Right lobe of liver (tissue), 6 donors: Measurements from ENCODE around the gene JMY. TPM values are rescaled to one million over a fixed set of nuclear protein-coding genes. Genes with fewer than 3 reads are reported as not detected.
A peak's percentile ranks its signal among the peaks of the same experiment; 100 is the strongest.

Experiments used
- ATAC-seq, 4 donors: fragments of 200-7000 bp; cut with Tn5 transposase; one replicate each; pipeline ENCODE4 v1.9.1; 2020; ENCODE audit warnings: mild to moderate bottlenecking in 4 of 4, moderate library complexity in 4 of 4
- DNase-seq, 3 donors: peaks; one replicate each; pipeline ENCODE4 v3.0.0-alpha.2; 2020
- H3K27ac ChIP-seq, 3 donors: fragments of 200-600 bp; one replicate each; pipeline ENCODE4 v1.8.0; 2022
- H3K27me3 ChIP-seq, 2 donors: fragments of 200-600 bp; one replicate each; pipeline ENCODE4 v1.8.0; 2022
- H3K36me3 ChIP-seq, 4 donors: fragments of 200-600 bp; sonication (generic) in 1 of 4; one replicate each; pipeline versions ENCODE4 v1.5.1 to v1.8.0; 2017 to 2022; ENCODE audit warnings: control low read depth in 1 of 4
- H3K4me1 ChIP-seq, 4 donors: fragments of 200-600 bp; sonication (generic) in 1 of 4; one replicate each; pipeline versions ENCODE4 v1.5.1 to v1.8.0; 2017 to 2022; ENCODE audit warnings: control low read depth in 1 of 4
- H3K4me3 ChIP-seq, 3 donors: fragments of 200-600 bp; one replicate each; pipeline ENCODE4 v1.8.0; 2022
- H3K9me3 ChIP-seq, 4 donors: fragments of 200-600 bp; sonication (generic) in 1 of 4; one replicate each; pipeline versions ENCODE4 v1.5.1 to v1.8.0; 2017 to 2022; ENCODE audit warnings: control low read depth in 1 of 4
- POLR2A ChIP-seq: fragments of 450-650 bp; IDR thresholded peaks from one replicate; pipeline ENCODE4 v1.6.1; 2017; ENCODE audit warnings: antibody characterized with exemption, mild to moderate bottlenecking
- WGBS: methylation state at CpG from one replicate; pipeline ENCODE4 v1.1.6; 2018; ENCODE audit warnings: low coverage, low lambda C conversion rate; ENCODE audit not compliant: insufficient coverage; ENCODE audit errors: missing lambda C conversion rate; 5-methylcytosine and 5-hydroxymethylcytosine counted together
- intact Hi-C, 2 donors: fragments of 100-400 bp; cut with DNase I; formaldehyde crosslinking; loops; one replicate each; pipeline versions ENCODE4 v1.11.2 to v1.14.1; 2022
- total RNA-seq, 6 experiments: library from RNA; depleted of rRNA in 2 of 6; stranded (reverse); fragments of >200 nt in 2 of 6; fragmentation: NEBNext Ultra II Directional in 3 of 6; extraction: Animal tissue kit (Norgen Biotek cat#: 25700) in 3 of 6; gene quantifications; one replicate each; pipeline versions ENCODE4 v1.1.0 to v1.2.4, GENCODE V29; 2016 to 2023
- TF ChIP-seq, protein P1 (sequence below), 4 donors: fragments of 200-600 bp in 3 of 4; fragments of 450-650 bp in 1 of 4; IDR thresholded peaks; one replicate each; pipeline versions ENCODE4 v1.5.1 to v1.8.0; 2016 to 2022; ENCODE audit warnings: antibody characterized with exemption in 4 of 4, mild to moderate bottlenecking in 2 of 4
- donor health status: DM: no; HTN: yes; CAD: no.
- donor health status: DM: no; HTN: no; CAD: no.
- donor health status: DM: no; HTN: no; CAD: no.
- donor health status: DM: no; HTN: yes; CAD: no.
- donor health status: DM: no; HTN: yes; CAD: no.

JMY gene
- total RNA-seq, 6 experiments from 2014 or later: 3.6 to 8.3 (median 6.8) TPM

DNA sequence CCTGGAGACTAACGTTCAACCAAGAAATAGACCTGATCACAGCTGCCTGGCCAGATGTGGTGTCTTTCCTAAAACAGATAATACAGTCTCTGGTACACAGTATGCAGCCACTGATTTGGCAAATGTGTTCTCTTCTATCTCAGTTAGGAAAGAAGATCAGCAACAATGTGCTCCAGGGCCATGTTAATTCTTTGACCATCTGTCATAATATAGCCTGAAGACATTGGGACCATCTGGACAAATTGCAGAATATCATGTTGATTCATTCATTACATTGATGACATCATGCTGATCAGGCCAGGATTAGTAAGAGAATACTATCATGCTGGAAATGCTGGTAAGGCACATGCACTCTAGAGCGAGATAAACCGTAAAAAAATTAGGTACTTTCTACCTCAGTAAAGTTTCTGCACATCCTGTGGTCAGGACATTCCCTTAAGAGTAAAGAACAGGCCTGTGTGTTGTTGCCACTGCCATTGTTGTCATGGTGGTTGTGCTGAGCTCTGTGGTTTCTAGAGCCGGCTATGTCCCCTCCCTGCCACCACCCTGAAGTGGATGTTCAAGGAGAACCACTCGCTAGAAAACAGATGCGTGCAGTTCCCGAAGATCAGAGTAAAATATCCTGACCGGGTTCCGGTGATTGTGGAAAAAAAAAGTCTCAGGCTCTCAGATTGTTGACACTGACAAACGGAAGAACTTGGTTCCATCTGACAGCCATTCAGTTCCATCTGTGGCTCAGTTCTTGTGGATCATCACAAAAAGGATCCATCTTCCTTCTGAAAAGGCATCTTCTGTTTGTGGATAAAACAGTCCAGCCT lies 6.4 kb upstream of the JMY start:
- no peaks in the 10 kb centered on the region for H3K36me3 ChIP-seq
- H3K27ac ChIP-seq: no peak overlapping the region
- WGBS: 88% methylated on average over 3 of the region's 10 CpGs
- no peak for ATAC-seq
- TF ChIP-seq, protein P1, sequence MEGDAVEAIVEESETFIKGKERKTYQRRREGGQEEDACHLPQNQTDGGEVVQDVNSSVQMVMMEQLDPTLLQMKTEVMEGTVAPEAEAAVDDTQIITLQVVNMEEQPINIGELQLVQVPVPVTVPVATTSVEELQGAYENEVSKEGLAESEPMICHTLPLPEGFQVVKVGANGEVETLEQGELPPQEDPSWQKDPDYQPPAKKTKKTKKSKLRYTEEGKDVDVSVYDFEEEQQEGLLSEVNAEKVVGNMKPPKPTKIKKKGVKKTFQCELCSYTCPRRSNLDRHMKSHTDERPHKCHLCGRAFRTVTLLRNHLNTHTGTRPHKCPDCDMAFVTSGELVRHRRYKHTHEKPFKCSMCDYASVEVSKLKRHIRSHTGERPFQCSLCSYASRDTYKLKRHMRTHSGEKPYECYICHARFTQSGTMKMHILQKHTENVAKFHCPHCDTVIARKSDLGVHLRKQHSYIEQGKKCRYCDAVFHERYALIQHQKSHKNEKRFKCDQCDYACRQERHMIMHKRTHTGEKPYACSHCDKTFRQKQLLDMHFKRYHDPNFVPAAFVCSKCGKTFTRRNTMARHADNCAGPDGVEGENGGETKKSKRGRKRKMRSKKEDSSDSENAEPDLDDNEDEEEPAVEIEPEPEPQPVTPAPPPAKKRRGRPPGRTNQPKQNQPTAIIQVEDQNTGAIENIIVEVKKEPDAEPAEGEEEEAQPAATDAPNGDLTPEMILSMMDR (IDR thresholded peaks at IDR 0.05): no peak
- no peak for TF ChIP-seq POLR2A
- H3K4me1 ChIP-seq: peaks cover 0 to 7% (median 0%) of the 10 kb centered on the region in 4 donors
- DNase-seq: no peak
- H3K4me3 ChIP-seq: no peak overlapping the region
- no peaks in the 10 kb centered on the region for H3K27me3 ChIP-seq
- intact Hi-C loops: no loop called here
- H3K9me3 ChIP-seq: no peaks in the 10 kb centered on the region

DNA sequence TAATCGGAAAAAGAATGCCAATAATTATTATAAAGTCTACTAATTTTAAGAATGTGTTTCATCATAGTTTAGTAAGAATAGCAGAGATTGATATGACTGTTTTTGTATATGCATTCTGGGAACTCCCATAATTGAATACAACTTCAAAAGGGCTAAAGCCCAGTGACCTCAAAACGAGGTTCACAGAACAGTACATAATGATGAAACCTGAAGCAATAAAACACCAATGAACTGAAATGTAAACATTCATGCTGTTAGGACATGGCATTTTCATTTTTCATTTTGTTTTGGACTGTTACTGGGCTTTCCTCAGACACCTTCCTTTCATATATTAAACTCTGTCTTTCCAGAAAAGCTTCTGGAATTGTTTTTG lies 684 bp upstream of the JMY start:
- no peaks in the 10 kb centered on the region for H3K36me3 ChIP-seq
- peaks cover 0 to 30% (median 12%) of the 10 kb centered on the region in 4 donors for H3K4me1 ChIP-seq
- intact Hi-C loops: no loop called here
- H3K27me3 ChIP-seq: no peaks in the 10 kb centered on the region
- no peaks in the 10 kb centered on the region for H3K9me3 ChIP-seq
- peak overlapping the region; percentile 77 to 90 (median 80) for H3K4me3 ChIP-seq
- TF ChIP-seq, protein P1 (IDR thresholded peaks at IDR 0.05): no peak
- no peak for TF ChIP-seq POLR2A
- ATAC-seq (peak; percentile 43 to 66 (median 60)), DNase-seq (no peak)
- H3K27ac ChIP-seq: peak overlapping the region; percentile 96 to 98 (median 97)
- 15% methylated on average over 2 of the region's 2 CpGs for WGBS

DNA sequence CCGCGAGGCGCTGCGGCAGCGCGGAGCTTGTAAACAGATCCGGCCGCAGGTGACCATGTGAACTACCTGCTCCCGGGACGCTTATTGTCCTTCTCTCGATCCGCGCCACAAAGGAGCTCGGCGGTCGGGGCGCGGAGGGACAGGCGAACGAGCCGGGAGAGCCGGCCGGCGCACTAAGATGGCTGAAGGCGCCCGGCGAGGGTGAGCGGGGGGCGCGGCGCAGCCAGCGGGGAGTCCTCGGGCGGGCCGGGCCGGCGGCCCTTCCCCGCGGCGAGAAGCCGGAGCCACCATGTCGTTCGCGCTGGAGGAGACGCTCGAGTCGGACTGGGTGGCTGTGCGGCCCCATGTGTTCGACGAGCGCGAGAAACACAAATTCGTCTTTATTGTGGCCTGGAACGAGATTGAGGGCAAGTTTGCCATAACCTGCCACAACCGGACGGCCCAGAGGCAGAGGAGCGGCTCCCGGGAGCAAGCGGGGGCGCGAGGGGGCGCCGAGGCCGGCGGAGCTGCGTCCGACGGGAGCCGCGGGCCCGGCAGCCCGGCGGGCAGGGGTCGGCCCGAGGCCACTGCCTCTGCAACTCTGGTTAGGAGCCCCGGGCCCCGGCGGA lies 535 bp downstream of the JMY start:
- DNase-seq (peak in 1 of 3 donors; percentile 50), ATAC-seq (peak; percentile 4 to 37 (median 16))
- 0% methylated on average over 2 of the region's 78 CpGs for WGBS
- Histone ChIP-seq H3K4me3 (peak overlapping the region; percentile 77 to 90 (median 80)), H3K27ac (peak overlapping the region; percentile 96 to 98 (median 97)), H3K4me1 (peaks cover 0 to 30% (median 12%) of the 10 kb centered on the region in 4 donors), H3K36me3 (no peaks in the 10 kb centered on the region), H3K9me3 (no peaks in the 10 kb centered on the region), H3K27me3 (no peaks in the 10 kb centered on the region)
- TF ChIP-seq, protein P1 (IDR thresholded peaks at IDR 0.05): no peak
- TF ChIP-seq POLR2A: no peak
- intact Hi-C loops: no loop called here

DNA sequence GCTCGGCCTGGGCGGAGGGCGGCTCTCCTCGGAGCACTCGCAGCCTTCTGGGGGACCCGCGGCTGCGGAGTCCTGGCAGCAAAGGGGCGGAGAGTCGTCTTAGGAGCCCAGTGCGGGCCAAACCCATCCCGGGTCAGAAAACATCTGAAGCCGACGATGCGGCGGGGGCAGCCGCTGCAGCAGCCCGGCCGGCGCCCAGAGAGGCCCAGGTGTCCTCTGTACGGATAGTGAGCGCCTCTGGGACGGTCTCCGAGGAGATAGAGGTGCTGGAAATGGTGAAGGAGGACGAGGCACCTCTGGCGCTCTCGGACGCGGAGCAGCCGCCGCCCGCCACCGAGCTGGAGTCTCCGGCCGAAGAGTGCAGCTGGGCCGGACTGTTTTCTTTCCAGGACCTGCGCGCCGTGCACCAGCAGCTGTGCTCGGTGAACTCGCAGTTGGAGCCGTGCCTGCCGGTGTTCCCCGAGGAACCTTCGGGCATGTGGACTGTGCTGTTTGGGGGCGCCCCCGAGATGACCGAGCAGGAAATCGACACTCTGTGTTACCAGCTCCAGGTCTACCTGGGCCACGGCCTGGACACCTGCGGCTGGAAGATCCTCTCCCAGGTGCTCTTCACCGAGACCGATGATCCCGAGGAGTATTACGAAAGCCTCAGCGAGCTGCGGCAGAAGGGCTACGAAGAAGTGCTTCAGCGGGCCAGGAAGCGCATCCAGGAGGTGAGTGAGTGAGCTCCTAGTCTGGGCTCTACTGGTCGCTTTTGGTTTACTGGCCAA lies 1.2 kb downstream of the JMY start:
- Histone ChIP-seq H3K9me3 (no peaks in the 10 kb centered on the region), H3K4me1 (peaks cover 0 to 30% (median 12%) of the 10 kb centered on the region in 4 donors), H3K4me3 (peak overlapping the region; percentile 77 to 90 (median 80)), H3K27ac (peak overlapping the region; percentile 96 to 98 (median 97)), H3K27me3 (no peaks in the 10 kb centered on the region), H3K36me3 (no peaks in the 10 kb centered on the region)
- WGBS: 0% methylated on average over 11 of the region's 61 CpGs
- DNase-seq: peak; percentile 66 to 79 (median 68)
- intact Hi-C loops: no loop called here
- TF ChIP-seq, protein P1 (IDR thresholded peaks at IDR 0.05): no peak
- TF ChIP-seq POLR2A: peak; percentile 8
- peak; percentile 46 to 62 (median 54) for ATAC-seq
